Gastrocnemius medialis (tissue), 4 donors: Measurements from ENCODE around the gene NOB1. TPM values are rescaled to one million over a fixed set of nuclear protein-coding genes. Genes with fewer than 3 reads are reported as not detected.
"Not testable (repeated sequence)": the region's sequence is repeated elsewhere in the genome, so short reads cannot be mapped to it uniquely, and the experiment has no call there.

Experiments
- ATAC-seq, 2 donors: fragments of 150-250 bp; one replicate each; pipeline ENCODE4 v1.9.1; 2016
- DNase-seq, 2 donors: peaks; one replicate each; pipeline ENCODE4 v3.0.0-alpha.2; 2019
- H3K27ac ChIP-seq, 4 donors: fragments of 200-600 bp; sonication (generic); 1 replicate in 1 of 4; 2 replicates in 3 of 4; pipeline ENCODE4 v1.5.1; 2016 to 2018; ENCODE audit warnings: mild to moderate bottlenecking in 2 of 4, moderate library complexity in 1 of 4
- H3K27me3 ChIP-seq, 3 donors: fragments of 200-600 bp; sonication (generic) in 2 of 3; 1 replicate in 1 of 3; 2 replicates in 2 of 3; pipeline versions ENCODE4 v1.5.1 to v1.6.0; 2016 to 2019; ENCODE audit warnings: mild to moderate bottlenecking in 1 of 3, moderate library complexity in 1 of 3
- H3K36me3 ChIP-seq, 2 donors: fragments of 200-600 bp; sonication (generic) in 1 of 2; one replicate each; pipeline ENCODE4 v1.5.1; 2017 to 2018
- H3K4me1 ChIP-seq, 2 donors: fragments of 200-600 bp; sonication (generic) in 1 of 2; one replicate each; pipeline ENCODE4 v1.5.1; 2016 to 2017; ENCODE audit warnings: mild to moderate bottlenecking in 2 of 2
- H3K4me3 ChIP-seq, 4 donors: fragments of 200-600 bp; sonication (generic) in 3 of 4; 1 replicate in 1 of 4; 2 replicates in 3 of 4; pipeline ENCODE4 v1.5.1; 2016 to 2019; ENCODE audit warnings: mild to moderate bottlenecking in 2 of 4
- H3K9me3 ChIP-seq, 3 donors: fragments of 200-600 bp; sonication (generic) in 2 of 3; 1 replicate in 1 of 3; 2 replicates in 2 of 3; pipeline ENCODE4 v1.5.1; 2016 to 2019
- POLR2A ChIP-seq, 2 donors: fragments of 450-650 bp; IDR thresholded peaks; one replicate each; pipeline ENCODE4 v1.6.1; 2017; ENCODE audit warnings: antibody characterized with exemption in 2 of 2, mild to moderate bottlenecking in 2 of 2, moderate library complexity in 2 of 2
- in situ Hi-C, 4 donors: fragments of 200-750 bp; cut with MboI; loops; one replicate each; pipeline versions ENCODE4 v1.15.0 to v1.8.0; 2017; ENCODE audit warnings: low sequenced_read_pairs in 4 of 4
- intact Hi-C: fragments of 100-400 bp; cut with DNase I; formaldehyde crosslinking; loops from one replicate; pipeline ENCODE4 v1.15.1; 2023; ENCODE audit warnings: low total_unique reads
- total RNA-seq, 4 donors: library from RNA; depleted of rRNA; stranded (reverse); fragments of >200 nt; gene quantifications; one replicate each; pipeline versions ENCODE4 v1.1.0 to v1.2.3, GENCODE V29; 2016
- TF ChIP-seq, protein P1 (sequence below), 5 experiments: fragments of 450-650 bp in 3 of 5; fragments of 200-600 bp in 2 of 5; sonication (generic) in 2 of 5; IDR thresholded peaks in 4 of 5; conservative IDR thresholded peaks in 1 of 5; 1 replicate in 4 of 5; 2 replicates in 1 of 5; pipeline ENCODE4 v1.5.1; 2016 to 2019; ENCODE audit warnings: antibody characterized with exemption in 5 of 5, mild to moderate bottlenecking in 3 of 5, moderate library complexity in 3 of 5

Gene NOB1
- total RNA-seq, 4 donors from 2014 or later: 19.2 to 30.9 (median 24.2) TPM

DNA sequence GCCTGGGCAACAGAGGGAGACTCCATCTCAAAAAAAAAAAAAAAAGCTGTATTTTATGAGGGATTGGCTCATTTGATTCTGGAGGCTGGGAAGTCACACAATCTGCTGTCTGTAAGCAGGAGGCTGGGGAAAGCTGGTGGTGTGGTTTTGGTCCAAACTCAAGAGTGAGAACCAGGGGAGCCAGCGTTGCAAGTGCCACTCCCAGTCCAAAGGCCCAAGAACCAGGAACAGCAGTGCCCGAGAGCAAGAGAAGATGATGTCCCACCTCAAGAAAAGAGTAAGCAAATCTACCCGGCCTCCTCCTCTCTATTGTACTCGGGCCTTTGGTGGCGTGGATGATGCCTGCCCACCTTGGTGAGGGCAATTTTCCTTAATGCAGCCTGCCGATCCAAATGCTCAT, 22.6 kb downstream of the NOB1 start:
- Histone ChIP-seq H3K4me1 (peaks cover 3 to 12% of the 10 kb centered on the region in 2 donors), H3K27ac (no peak overlapping the region), H3K4me3 (no peak overlapping the region), H3K9me3 (no peaks in the 10 kb centered on the region), H3K36me3 (no peaks in the 10 kb centered on the region), H3K27me3 (no peaks in the 10 kb centered on the region)
- DNase-seq (no peak), ATAC-seq (no peak)
- intact Hi-C loops: no loop called here
- TF ChIP-seq, protein P1, sequence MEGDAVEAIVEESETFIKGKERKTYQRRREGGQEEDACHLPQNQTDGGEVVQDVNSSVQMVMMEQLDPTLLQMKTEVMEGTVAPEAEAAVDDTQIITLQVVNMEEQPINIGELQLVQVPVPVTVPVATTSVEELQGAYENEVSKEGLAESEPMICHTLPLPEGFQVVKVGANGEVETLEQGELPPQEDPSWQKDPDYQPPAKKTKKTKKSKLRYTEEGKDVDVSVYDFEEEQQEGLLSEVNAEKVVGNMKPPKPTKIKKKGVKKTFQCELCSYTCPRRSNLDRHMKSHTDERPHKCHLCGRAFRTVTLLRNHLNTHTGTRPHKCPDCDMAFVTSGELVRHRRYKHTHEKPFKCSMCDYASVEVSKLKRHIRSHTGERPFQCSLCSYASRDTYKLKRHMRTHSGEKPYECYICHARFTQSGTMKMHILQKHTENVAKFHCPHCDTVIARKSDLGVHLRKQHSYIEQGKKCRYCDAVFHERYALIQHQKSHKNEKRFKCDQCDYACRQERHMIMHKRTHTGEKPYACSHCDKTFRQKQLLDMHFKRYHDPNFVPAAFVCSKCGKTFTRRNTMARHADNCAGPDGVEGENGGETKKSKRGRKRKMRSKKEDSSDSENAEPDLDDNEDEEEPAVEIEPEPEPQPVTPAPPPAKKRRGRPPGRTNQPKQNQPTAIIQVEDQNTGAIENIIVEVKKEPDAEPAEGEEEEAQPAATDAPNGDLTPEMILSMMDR (IDR thresholded peaks at IDR 0.05 in 4 of 5, conservative IDR thresholded peaks at IDR 0.05 in 1 of 5): no peak
- TF ChIP-seq POLR2A (IDR thresholded peaks at IDR 0.05): no peak
- in situ Hi-C loops: no loop called here

DNA sequence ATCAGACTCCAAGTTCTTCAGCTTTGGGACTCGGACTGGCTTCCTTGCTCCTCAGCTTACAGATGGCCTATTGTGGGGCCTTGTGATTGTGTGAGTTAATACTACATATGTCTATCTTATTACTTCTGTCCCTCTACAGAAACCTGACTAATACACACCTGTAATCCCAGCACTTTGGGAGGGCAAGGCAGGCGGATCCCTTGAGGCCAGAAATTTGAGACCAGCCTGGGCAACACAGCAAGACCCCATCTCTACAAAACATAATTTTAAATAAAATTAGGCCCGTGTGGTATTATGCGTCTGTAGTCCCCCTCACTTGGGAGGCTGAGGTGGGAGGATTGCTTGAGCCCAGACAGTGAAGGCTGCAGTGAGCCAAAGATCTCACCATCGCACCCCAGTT, 23.4 kb downstream of the NOB1 start:
- intact Hi-C loops, H3K4me3 ChIP-seq, in situ Hi-C loops, H3K9me3 ChIP-seq, DNase-seq, ATAC-seq, H3K27ac ChIP-seq, H3K27me3 ChIP-seq, H3K36me3 ChIP-seq: not testable (repeated sequence)
- H3K4me1 ChIP-seq: peaks cover 10 to 19% of the 10 kb centered on the region in 2 donors

DNA sequence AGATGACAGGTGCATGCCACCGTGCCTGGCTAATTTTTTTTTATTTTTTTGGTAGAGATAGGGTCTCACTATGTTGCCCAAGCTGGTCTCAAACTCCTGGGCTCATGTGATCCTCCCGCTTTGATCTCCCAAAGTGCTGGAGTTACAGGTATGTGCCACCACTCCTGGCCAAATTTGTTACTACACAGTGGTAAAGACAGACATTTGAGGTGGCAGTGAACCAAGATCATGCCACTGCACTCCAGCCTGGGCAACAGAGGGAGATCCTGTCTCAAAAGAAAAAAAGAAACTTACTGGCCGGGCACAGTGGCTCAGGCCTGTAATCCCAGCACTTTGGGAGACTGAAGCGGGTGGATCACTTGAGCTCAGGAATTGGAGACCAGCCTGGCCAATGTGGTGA, 25.7 kb downstream of the NOB1 start:
- H3K36me3 ChIP-seq, intact Hi-C loops, H3K9me3 ChIP-seq, DNase-seq, H3K27me3 ChIP-seq, ATAC-seq, in situ Hi-C loops, H3K4me3 ChIP-seq: not testable (repeated sequence)
- Histone ChIP-seq H3K4me1 (peaks cover 19 to 27% of the 10 kb centered on the region in 2 donors), H3K27ac (peak overlapping the region in 2 of 4 donors; percentile 74 to 79)

DNA sequence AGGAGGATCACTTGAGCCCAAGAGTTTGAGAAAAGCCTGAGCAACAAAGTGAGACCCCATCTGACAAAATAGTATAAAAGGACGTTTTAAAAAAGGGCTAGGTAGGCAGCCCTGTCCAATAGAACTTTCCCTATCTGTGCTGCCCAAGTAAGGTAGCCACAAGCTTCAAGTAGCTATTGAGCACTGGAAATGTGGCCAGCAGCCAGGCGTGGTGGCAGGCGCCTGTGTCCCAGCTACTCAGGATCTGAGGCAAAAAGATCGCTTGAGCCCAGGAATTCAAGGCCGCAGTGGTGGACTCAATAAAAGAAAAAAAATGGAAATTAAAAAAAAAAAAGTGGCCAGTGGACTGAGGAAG, 26.8 kb downstream of the NOB1 start:
- Histone ChIP-seq H3K27ac (peak overlapping the region; percentile 16 to 79 (median 70)), H3K4me3 (peak overlapping the region in 2 of 4 donors; percentile 54 to 57)

DNA sequence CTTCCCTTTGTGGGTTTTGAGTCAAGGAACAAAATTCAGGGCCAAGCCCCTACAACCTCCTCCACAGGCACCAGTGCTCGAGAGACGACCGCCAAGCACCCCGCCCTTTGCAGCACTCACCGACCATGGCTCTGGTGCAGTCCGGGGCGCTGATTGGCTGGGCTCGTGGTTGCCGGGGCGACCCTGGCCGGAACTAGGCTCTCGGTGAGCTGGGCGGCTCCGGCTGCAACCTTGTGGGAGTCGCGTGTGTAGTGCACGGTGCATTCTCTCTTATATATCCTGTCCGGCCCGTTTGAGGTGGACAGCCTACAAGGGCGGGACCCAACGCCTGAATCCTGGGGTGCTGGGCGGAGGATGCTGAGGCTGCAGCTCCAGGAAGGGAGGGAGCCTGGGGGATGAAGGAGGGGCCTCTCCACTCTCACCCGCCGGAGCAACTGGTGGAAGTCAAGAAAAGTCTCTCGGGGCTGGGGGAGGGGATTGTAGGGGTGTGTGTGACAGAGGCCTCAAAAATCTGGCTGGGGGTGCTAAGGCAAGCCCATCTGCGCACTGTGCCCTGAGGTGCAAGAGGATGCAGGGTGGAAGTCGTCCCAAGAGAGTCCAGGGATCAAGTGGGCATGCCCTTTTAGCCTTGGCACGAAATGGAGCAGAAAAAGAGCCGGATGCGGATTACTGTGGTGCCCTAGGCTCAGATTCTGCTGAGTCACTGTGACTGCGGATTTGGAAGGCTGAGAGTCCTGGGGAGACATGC, 28.2 kb downstream of the NOB1 start, which contains the start of gene NQO1:
TSS of gene NQO1 (minus strand) at position 248 of the 748 bp plus-strand sequence. CDS start at position 127, 121 bp downstream.
- DNase-seq: peak; percentile 86 to 87
- intact Hi-C loops (loop anchor here (2.0 kb wide), 1 partner anchor 28 kb away; the partner anchor contains the start of gene NOB1), in situ Hi-C loops (no loop called here)
- H3K27me3 ChIP-seq: no peaks in the 10 kb centered on the region
- no peaks in the 10 kb centered on the region for H3K9me3 ChIP-seq
- peak within 1 kb of the TSS; percentile 54 to 87 (median 64) for H3K4me3 ChIP-seq
- peaks cover 19 to 27% of the 10 kb centered on the region in 2 donors for H3K4me1 ChIP-seq
- ATAC-seq: peak; percentile 76 to 84
- no peaks in the 10 kb centered on the region for H3K36me3 ChIP-seq
- TF ChIP-seq POLR2A (IDR thresholded peaks at IDR 0.05): peak; percentile 46 to 61
- TF ChIP-seq, protein P1 (IDR thresholded peaks at IDR 0.05 in 4 of 5, conservative IDR thresholded peaks at IDR 0.05 in 1 of 5): no peak
- peak within 1 kb of the TSS; percentile 66 to 80 (median 76) for H3K27ac ChIP-seq

More for the DNA sequence above, 26.8 kb downstream of the NOB1 start:
- intact Hi-C loops (loop anchor here (2.0 kb wide), 1 partner anchor 27 kb away; the partner anchor contains the start of gene NOB1), in situ Hi-C loops (no loop called here)
- TF ChIP-seq, protein P1 (IDR thresholded peaks at IDR 0.05 in 4 of 5, conservative IDR thresholded peaks at IDR 0.05 in 1 of 5): no peak
- no peak for TF ChIP-seq POLR2A (IDR thresholded peaks at IDR 0.05)
- Histone ChIP-seq H3K36me3 (no peaks in the 10 kb centered on the region), H3K4me1 (peaks cover 19 to 27% of the 10 kb centered on the region in 2 donors), H3K9me3 (no peaks in the 10 kb centered on the region), H3K27me3 (no peaks in the 10 kb centered on the region)
- ATAC-seq: no peak
- no peak for DNase-seq
